ENCODE measurements around the gene RCE1.
"Not testable (repeated sequence)": the region's sequence is repeated elsewhere in the genome, so short reads cannot be mapped to it uniquely, and the experiment has no call there.

RCE1 gene

GRCh38 chr11:66842896-66843775 is at the start of gene RCE1:
Gene RCE1, plus strand, starts transcription at chr11:66843441. Its CDS starts 15 bp downstream, at chr11:66843456.
- DNase-seq (ENCODE audit: low spot score): peak; percentile 79

- not testable (repeated sequence) for DNase-seq (ENCODE audit: low spot score)
Observed at GRCh38 chr11:66799815-66800214, 43.4 kb upstream of the RCE1 start.

- DNase-seq (ENCODE audit: low spot score): no peak
Observed at GRCh38 chr11:66800720-66801428, 42.4 kb upstream of the RCE1 start.

GRCh38 chr11:66809592-66809991 is 33.6 kb upstream of the RCE1 start:
- no peak for DNase-seq (ENCODE audit: low spot score)

GRCh38 chr11:66810576-66811185 is 32.6 kb upstream of the RCE1 start:
- DNase-seq (ENCODE audit: low spot score): no peak

- DNase-seq (ENCODE audit: low spot score): no peak
Observed at GRCh38 chr11:66814678-66815077, 28.6 kb upstream of the RCE1 start.

GRCh38 chr11:66815646-66816045 is 27.6 kb upstream of the RCE1 start:
- peak; percentile 23 for DNase-seq (ENCODE audit: low spot score)

- no peak for DNase-seq (ENCODE audit: low spot score)
Observed at GRCh38 chr11:66818231-66818955, 24.8 kb upstream of the RCE1 start.

GRCh38 chr11:66820381-66820780 is 22.9 kb upstream of the RCE1 start:
- no peak for DNase-seq (ENCODE audit: low spot score)

GRCh38 chr11:66820901-66821300 is 22.3 kb upstream of the RCE1 start:
- DNase-seq (ENCODE audit: low spot score): no peak

GRCh38 chr11:66823700-66824099 is 19.5 kb upstream of the RCE1 start:
- no peak for DNase-seq (ENCODE audit: low spot score)

GRCh38 chr11:66824573-66824972 is 18.7 kb upstream of the RCE1 start:
- DNase-seq (ENCODE audit: low spot score): not testable (repeated sequence)

GRCh38 chr11:66834539-66834845 is 8.7 kb upstream of the RCE1 start:
- no peak for DNase-seq (ENCODE audit: low spot score)

GRCh38 chr11:66834943-66835342 is 8.3 kb upstream of the RCE1 start:
- no peak for DNase-seq (ENCODE audit: low spot score)

GRCh38 chr11:66835768-66836405 is 7.4 kb upstream of the RCE1 start:
- DNase-seq (ENCODE audit: low spot score): no peak

GRCh38 chr11:66840317-66841091 is 2.7 kb upstream of the RCE1 start:
- no peak for DNase-seq (ENCODE audit: low spot score)

- no peak for DNase-seq (ENCODE audit: low spot score)
Observed at GRCh38 chr11:66841861-66842260, 1.4 kb upstream of the RCE1 start.

- DNase-seq (ENCODE audit: low spot score): no peak
Observed at GRCh38 chr11:66842501-66842895, 743 bp upstream of the RCE1 start.

- no peak for DNase-seq (ENCODE audit: low spot score)
Observed at GRCh38 chr11:66843776-66844495, 695 bp downstream of the RCE1 start.

GRCh38 chr11:66844496-66845142 is 1.4 kb downstream of the RCE1 start:
- DNase-seq (ENCODE audit: low spot score): no peak

Data from kidney capillary endothelial cell (primary cell).